IPS-18c (cell line): Measurements from ENCODE around the gene SEMA3A.

Source experiments
- H3K4me3 ChIP-seq: 2 replicates; pipeline ENCODE4 v1.7.0; 2013; ENCODE audit warnings: low read depth, mild to moderate bottlenecking, low read length, moderate library complexity; ENCODE audit not compliant: insufficient read depth
- H3K9me3 ChIP-seq: one replicate; pipeline ENCODE4 v1.6.1; 2013; ENCODE audit warnings: mild to moderate bottlenecking, low read length, moderate library complexity; ENCODE audit not compliant: control insufficient read depth, insufficient read depth

SEMA3A gene

GRCh38 chr7:84022684-84023308, 171.8 kb downstream of the SEMA3A start:
- Histone ChIP-seq H3K4me3 (no peak overlapping the region), H3K9me3 (no peaks in the 10 kb centered on the region)

- H3K4me3 ChIP-seq = no peak overlapping the region
- no peaks in the 10 kb centered on the region for H3K9me3 ChIP-seq
Measured at GRCh38 chr7:84022009-84022408, 172.6 kb downstream of the SEMA3A start.

- Histone ChIP-seq H3K4me3 (no peak overlapping the region), H3K9me3 (no peaks in the 10 kb centered on the region)
Measured at GRCh38 chr7:84021292-84021908, 173.2 kb downstream of the SEMA3A start.

- Histone ChIP-seq H3K9me3 (no peaks in the 10 kb centered on the region), H3K4me3 (no peak overlapping the region)
Measured at GRCh38 chr7:84017651-84018050, 176.9 kb downstream of the SEMA3A start.

- Histone ChIP-seq H3K4me3 (no peak overlapping the region), H3K9me3 (no peaks in the 10 kb centered on the region)
Measured at GRCh38 chr7:84013616-84014240, 180.9 kb downstream of the SEMA3A start.

GRCh38 chr7:84009782-84010181, 184.8 kb downstream of the SEMA3A start:
- no peaks in the 10 kb centered on the region for H3K9me3 ChIP-seq
- no peak overlapping the region for H3K4me3 ChIP-seq

GRCh38 chr7:84009051-84009450, 185.5 kb downstream of the SEMA3A start:
- Histone ChIP-seq H3K4me3 (no peak overlapping the region), H3K9me3 (no peaks in the 10 kb centered on the region)

- Histone ChIP-seq H3K9me3 (no peaks in the 10 kb centered on the region), H3K4me3 (no peak overlapping the region)
Measured at GRCh38 chr7:84003191-84003590, 191.4 kb downstream of the SEMA3A start.

- H3K4me3 ChIP-seq = no peak overlapping the region
- H3K9me3 ChIP-seq = no peaks in the 10 kb centered on the region
Measured at GRCh38 chr7:84002348-84002747, 192.2 kb downstream of the SEMA3A start.

GRCh38 chr7:83996879-83997278, 197.7 kb downstream of the SEMA3A start:
- H3K9me3 ChIP-seq = no peaks in the 10 kb centered on the region
- H3K4me3 ChIP-seq = no peak overlapping the region

GRCh38 chr7:83987764-83988163, 206.8 kb downstream of the SEMA3A start:
- Histone ChIP-seq H3K4me3 (no peak overlapping the region), H3K9me3 (no peaks in the 10 kb centered on the region)

- Histone ChIP-seq H3K9me3 (no peaks in the 10 kb centered on the region), H3K4me3 (no peak overlapping the region)
Measured at GRCh38 chr7:83985821-83986220, 208.8 kb downstream of the SEMA3A start.

- no peaks in the 10 kb centered on the region for H3K9me3 ChIP-seq
- no peak overlapping the region for H3K4me3 ChIP-seq
Measured at GRCh38 chr7:83984591-83984990, 210.0 kb downstream of the SEMA3A start.

- H3K4me3 ChIP-seq = no peak overlapping the region
- no peaks in the 10 kb centered on the region for H3K9me3 ChIP-seq
Measured at GRCh38 chr7:83984076-83984475, 210.5 kb downstream of the SEMA3A start.

GRCh38 chr7:83983606-83984005, 211.0 kb downstream of the SEMA3A start:
- Histone ChIP-seq H3K4me3 (no peak overlapping the region), H3K9me3 (no peaks in the 10 kb centered on the region)

- Histone ChIP-seq H3K4me3 (no peak overlapping the region), H3K9me3 (no peaks in the 10 kb centered on the region)
Measured at GRCh38 chr7:83976302-83976701, 218.3 kb downstream of the SEMA3A start.

GRCh38 chr7:83970081-83970480, 224.5 kb downstream of the SEMA3A start:
- no peaks in the 10 kb centered on the region for H3K9me3 ChIP-seq
- no peak overlapping the region for H3K4me3 ChIP-seq

- Histone ChIP-seq H3K9me3 (no peaks in the 10 kb centered on the region), H3K4me3 (no peak overlapping the region)
Measured at GRCh38 chr7:83964318-83964717, 230.3 kb downstream of the SEMA3A start.
